ENCODE results near the gene EPB41L4A.
"Not testable (repeated sequence)": the region's sequence is repeated elsewhere in the genome, so short reads cannot be mapped to it uniquely, and the experiment has no call there.

The EPB41L4A gene

DNA sequence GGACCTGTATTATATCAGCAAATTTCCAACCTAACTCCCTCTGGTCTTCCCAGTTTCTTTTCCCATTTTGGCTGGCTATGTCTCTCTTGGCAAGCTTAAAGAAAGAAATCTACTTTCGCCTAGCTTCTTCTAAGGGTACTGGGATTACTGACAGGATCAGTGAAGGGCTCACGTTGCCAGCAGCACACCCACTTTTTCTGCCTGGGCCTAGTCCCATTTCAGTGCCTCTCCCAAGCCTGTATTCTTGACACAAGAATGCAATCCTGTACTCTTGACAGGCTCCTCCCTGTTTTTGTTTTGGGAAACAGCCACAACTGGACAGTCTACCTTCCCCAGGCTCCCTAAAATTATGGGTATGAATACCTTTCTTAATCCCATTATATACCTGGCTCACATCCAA, 170.5 kb downstream of the EPB41L4A start:
- DNase-seq = no peak

DNA sequence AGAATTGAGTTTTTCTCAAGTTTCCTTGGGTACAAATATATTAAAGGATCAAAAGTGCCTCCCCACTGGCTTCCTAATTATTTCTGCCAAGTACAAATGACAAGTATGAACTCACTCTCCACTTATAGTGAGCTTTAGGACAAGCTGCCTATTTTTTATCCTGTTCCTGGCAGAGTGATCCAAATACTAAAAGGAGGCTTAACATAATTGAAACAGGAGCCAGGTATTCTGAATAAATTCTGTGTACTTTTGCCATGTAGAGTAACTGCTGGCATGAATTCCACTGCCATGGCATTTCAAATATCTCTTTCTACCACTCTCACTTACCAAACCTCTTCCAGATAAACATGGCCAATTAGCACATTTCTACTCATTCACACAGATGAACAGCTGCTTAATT, 171.1 kb downstream of the EPB41L4A start:
- DNase-seq = no peak

DNA sequence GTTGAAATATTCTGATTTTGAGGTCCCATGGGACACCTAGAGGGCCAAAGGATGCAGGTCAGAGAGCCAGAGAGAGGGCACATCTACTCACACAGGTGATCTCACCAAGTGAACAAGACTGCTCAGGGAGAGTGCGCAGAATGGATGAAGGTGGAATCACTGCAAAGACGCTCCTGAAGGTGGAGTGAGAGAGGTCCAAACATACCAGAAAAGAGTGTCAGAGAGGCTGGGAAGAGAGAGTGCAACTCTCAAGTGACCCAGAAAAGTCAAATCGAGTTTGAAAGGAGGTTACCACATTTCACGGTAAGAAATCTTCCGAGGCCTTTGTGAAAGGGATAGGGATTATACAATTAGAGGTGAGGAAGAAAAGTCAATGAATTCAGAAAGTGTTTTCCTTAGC, 173.4 kb downstream of the EPB41L4A start:
- no peak for DNase-seq

DNA sequence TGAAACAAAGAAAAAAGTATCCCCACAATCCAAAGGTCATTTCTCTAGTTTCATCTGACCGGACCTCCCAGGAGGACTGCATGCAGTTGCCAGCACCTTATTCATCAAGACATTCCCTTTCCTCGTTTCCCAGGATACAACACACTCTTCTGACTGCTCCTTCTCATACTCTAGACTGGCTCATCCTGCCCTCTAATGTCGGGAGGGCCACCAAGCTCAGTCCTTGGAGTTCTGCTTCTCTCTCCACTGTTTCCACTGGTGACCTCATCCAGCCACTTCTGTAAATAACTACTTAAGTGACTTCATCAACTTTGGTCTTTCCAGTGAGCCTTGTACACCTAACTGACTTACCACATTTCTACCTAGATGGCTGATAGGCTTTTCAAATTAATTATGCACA, 179.1 kb downstream of the EPB41L4A start:
- DNase-seq = no peak

DNA sequence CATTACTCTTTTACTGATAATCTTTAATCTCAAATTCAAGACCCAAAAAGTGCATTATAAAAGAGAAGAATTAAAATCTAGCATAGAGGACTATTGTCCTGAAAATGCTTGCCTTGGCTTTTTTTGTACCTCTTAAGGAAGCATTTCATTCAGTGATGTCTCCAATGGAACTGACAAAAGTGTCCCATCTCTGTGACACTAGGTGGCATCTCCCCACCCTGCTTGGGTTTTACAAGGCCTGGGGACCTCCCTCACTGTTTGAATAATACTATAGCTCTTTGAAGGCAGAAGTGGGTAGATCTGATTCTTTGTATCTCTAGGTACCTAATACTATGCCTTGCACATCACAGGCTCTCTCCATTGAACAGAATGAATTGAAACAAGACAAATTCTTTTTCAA, 180.6 kb downstream of the EPB41L4A start:
- peak; percentile 34 for DNase-seq

DNA sequence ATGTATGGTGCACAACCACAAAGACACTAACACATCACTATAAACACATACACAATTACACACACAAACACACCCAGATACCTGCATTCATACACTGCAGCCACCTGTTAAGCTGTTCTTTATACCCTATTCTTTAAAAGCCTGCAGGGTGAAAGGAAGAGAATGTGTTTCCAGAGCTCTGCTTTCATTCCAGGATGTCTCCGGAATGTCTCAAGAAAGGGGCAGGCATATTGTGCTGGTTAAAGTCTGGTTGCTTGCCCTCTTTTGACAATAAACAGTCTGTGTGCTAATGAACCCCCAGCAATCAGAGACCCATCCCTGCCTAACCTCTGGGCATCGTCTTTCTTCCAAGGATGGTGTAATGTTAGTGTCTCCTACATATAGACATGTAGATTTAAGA, 181.6 kb downstream of the EPB41L4A start:
- DNase-seq = no peak

DNA sequence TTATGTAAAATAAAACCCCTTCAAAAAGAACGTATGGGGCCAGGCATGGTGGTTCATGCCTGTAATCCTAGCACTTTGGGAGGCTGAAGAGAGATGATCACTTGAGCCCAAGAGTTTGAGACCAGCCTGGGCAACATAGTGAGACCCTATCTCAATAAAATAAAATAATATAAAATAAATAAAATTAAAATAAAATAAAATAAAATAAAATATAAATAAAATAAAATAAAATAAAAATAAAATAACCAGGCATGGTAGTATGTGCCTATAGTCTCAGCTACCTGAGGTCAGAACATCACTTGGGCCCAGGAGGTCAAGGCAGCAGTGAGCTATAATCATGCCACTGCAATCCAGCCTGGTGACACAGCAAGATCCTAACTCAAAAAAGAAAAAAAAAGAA, 185.1 kb downstream of the EPB41L4A start:
- DNase-seq = no peak

DNA sequence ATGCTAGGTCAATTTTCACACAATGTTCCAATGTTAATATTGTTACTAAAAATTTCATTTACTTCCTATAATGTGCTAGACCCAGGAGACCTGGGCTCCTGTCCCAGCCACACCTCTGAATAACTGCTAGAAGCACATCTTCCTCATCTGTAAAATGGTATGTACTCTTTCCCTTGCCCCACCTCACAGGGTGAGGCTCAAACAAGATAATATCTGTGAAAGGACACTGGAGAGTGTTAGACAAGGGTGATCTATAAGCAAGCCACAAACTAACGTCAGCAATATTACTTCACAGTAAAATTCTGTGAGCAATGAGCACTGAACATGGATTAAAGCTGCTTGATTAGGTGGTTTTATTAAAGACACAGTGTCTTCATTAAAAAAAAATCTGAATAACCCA, 186.4 kb downstream of the EPB41L4A start:
- peak; percentile 19 for DNase-seq

DNA sequence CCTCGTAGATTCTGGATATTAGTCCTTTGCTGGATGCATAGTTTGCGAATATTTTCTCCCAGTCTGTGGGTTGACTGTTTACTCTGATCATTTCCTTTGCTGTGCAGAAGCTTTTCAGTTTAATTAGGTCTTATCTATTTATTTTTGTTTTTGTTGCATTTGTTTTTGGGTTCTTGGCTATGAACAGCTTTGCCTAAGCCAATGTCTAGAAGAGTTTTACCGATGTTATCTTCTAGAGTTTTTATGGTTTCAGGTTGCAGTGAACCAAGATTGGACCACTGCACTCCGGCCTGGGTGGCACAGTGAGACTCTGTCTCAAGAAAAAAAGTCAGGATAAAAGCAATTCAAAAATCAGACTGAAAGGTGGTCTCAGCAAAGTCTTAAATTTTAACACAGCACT, 188.5 kb downstream of the EPB41L4A start:
- DNase-seq = no peak

DNA sequence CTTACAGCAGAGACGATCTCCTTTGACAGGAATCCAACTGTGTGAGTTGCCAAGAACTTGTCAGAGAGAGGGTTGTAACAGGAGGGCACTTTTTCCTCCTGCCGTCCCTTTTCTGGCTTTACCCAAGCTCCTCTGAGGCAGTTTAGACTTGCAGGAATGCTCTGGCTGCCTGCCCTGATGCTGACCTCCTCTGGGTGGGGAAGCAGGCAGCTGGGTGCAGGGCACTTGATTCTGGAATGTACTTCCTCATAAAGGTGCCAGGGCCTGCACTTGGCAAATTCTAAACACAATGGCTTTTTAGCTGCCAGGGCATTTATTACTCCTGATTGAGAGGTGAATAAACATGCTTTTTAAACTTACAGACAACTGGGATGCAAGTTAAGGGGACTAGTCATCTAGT, 190.4 kb downstream of the EPB41L4A start:
- no peak for DNase-seq

DNA sequence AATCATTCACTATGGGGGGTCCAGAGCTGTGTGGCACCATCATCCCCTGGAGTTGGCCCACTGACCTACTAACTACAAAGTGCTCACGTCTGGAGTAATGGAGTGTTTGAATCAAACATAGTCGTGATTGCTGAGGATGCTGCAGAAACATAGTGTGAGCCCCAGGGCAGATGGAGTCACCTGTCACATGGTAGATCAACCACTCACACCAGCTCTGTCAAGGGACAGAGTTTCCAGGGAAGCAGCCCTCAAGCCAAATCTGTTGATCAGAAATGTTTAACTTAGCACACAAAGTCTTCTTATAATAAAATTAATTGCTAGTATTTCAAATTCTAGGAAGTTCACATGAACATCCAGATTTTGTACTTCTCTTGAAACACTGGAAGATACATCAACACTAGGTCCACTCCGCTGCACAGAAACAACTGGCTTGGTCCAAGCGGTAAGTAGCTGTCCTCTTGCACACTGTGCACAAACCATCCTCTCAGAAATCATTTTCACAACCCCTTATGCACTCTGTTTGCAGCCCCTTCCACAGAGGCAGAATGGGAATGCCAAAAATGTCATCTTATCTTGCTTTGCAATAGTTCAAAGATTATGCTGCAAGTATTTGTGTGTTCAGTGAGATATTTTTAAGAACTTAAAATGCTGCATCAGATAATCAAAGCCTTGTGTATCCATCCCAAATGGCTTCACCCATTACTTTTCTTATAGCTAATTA, 191.0 kb downstream of the EPB41L4A start:
- DNase-seq = no peak

DNA sequence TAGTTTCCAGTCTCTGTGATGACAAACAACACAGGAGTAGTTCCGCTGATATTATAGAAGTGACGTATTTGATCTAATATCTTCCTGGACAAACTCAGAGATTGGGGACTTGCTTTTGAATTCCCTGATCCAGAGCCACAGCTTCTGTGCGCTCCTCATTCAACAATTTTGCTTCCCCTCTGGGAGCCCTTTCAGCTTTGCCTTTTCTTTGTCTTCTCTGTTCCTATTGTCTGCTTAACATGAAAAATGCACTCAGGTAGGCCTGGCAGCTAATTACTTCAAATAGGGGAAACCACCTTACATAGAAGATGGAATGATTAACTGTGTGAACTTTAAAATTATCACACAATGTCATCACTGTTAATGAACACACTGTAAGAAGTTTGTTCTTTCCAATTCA, 192.9 kb downstream of the EPB41L4A start:
- no peak for DNase-seq

DNA sequence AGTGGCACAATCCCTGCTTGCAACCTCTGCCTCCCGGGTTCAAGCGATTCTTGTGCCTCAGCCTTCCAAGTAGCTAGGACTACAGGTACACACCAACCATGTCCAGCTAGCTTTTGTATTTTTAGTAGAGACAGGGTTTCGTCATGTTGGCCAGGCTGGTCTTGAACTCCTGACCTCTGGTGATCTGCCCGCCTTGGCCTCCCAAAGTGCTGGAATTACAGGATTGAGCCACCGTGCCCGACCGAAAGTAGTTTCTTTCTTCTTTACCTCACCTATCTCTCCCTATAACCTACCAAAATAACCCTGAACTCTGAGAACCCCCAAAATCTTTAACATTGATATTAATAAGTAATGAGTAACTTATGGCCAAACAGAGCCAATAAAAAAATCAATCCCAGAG, 196.1 kb downstream of the EPB41L4A start:
- not testable (repeated sequence) for DNase-seq

DNA sequence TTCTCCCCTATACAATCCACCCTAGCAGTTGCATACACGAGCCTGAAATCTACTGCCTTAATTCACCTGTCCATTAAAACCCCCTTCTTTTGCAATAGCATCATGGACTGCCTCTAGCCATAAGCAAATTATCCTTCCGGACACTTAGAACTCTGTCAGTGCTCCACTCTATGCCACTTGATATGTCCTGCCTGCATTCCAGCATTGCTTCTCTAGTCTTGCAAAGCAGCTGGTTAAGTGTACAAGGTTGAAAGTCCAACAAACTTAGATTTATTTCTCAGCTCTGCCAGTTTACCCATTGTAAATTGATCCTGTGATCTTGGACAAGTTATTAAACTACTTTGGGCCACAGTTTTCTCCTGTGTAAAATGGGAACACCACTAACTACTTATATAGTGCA, 197.9 kb downstream of the EPB41L4A start:
- DNase-seq = no peak

DNA sequence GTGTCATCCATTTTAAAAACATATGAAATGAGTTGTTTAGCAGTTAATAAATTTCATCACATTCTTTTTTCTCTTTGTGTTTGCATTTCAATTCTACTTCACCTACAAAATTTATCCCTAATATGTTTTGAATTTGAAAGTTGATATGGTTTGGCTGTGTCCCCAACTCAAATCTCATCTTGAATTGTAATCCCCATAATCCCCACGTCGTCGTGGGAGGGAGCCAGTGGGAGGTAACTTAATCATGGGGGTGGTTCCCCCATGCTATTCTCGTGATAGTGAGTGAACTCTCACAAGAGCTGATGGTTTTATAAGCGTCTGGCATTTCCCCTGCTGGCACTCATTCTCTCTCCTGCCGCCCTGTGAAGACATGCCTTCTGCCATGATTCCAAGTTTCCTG, 200.1 kb downstream of the EPB41L4A start:
- no peak for DNase-seq

DNA sequence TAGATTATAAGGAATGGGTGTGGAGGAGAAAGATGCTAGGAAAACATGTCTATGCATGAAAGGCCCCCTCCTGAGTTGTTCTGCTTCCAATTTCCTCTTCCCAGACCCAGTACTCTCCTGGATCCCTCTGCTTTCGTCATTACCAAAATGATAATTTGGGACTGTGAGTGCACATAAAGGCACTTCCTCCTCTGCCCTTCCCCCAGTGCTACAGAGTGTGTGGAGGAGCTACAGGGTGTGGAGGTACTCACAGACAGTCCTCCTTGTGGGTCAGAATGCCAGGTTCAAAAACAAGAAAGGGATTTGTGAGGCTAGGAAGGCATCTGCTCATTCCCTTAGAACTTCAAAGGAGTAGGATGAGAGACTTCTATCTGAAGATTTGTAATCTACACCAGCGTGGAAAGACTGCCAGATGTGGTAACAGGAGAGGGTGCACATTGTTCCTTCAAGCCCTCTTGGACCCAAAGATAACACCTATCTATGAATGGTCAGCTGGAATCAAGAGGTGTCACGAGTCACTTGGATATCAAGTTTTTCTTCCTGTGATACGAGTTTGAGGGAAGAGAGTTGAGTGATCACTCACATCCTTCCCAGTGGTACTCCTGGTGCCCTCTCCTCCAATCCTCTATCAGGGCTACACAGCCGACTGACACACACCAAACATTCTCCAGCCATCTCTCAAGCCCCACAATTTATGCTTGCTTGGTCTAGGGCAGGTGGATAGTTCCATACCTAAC, 201.1 kb downstream of the EPB41L4A start:
- DNase-seq = peak; percentile 58

DNA sequence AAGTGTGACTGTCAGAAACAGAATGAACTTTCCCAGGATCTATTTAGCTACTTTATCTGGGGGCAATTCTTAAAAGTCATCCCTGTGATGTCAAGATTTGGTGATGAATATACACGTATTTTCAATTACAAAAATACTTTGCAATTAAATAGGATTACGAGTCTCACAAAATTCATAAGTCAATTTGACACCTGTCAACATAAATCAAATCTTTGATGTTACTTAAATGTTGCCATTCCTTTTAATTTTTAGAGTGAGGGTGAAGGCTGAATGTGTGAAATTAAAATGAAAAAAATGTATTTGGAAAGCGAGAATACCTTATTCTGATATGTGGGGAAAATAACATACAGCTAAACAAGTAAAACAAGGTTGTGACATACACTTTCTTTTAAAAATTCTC, 202.9 kb downstream of the EPB41L4A start:
- DNase-seq = no peak

DNA sequence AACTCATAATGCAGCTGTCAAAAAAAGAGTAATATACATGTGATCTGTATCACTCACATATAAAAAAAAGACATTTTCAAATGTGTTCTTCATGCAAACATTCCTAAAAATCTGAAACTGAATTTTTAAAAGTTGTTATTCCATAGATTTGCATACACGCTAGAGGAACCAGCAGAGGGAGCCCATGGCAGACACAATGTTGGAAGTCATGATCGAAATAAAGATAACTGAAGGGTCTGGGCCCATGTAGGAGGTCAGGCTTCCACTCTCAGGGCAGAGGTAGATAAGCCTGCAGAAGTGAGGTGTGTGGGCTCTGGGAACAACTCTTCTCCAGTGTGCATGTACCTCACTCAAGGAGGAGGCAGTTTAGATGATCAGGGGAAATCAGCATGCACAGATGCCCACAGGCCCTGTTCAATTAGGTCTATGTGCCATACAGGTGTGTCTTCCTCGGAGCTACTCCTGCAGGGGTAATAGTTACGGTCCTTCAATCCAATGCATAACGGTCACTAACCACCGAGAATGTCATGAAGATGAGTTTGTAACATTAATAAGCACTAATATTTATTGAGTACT, 208.6 kb downstream of the EPB41L4A start:
- peak; percentile 60 for DNase-seq

DNA sequence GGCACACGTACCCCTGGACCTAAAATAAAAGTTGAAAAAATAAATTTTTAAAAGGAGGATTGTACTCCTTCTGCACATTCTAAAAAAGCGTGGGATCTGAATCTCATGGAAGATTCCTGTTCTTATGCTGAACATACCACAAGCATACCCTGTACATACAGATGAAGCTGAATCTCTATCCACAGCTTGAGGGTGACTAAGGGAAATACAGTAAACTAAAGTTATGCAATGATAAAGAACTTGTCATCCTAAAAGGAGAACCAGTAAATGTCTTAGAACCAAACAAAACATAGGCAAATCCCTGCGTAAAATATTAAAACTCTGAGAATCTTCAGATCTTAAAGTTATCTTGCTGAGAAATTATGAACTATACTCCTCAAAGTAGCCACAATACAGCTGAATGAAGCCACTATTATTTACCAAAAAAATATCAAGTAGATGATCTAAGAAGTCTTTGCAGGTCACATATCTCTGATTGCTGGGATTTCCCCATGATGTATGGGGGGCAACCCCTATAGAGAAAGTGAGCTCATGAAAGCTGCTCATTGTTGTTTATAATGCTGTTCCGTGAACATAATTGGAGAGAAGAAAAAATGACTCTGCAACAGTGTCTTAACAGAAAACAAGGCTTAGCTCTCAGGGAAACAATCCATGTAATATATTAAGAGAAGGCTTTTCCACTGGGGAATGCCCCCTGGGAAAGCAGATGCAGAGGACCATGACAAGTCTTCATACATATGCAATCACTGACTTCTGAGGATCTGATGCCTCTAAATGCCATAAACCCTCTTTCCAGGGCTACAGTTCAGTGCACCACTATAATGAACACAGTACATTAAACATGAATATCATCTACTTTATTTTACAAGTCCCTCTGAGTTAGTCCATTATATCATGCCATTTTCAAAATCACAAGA, 210.1 kb downstream of the EPB41L4A start:
- peak; percentile 36 for DNase-seq

DNA sequence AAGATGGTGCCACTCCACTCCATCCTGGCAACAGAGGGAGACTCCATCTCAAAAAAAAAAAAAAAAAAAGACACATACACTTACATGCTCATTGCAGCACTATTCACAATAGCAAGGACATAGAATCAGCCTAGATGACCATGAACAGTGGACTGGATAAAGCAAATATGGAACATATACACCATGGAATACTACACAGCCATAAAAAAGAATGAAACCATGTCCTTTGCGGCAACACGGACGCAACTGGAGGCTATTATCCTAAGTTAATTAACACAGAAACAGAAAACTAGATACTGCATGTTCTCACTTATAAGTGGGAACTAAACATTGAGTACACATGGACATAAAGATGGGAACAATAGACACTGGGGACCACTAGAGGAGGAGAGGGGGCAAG, 210.9 kb downstream of the EPB41L4A start:
- DNase-seq = not testable (repeated sequence)

DNA sequence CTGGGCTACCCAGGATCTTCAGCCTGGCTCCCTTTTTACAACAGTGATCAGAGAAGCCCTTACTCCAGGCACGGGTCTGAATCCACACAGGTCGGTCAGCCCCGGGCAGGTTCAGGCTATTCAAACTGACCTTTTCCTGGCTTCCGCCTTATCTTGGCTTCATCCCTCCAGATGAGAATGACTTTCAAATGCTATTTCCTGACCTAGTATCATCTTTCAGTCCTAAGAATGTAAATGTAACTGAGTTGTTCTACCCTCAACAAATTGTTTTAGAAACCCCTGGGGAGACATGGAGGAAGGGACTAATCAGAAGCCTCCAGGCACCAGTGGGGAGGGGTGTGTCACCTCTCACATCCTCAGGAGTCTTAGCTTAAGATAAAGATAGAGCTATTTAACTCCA, 213.2 kb downstream of the EPB41L4A start:
- DNase-seq = peak; percentile 56

DNA sequence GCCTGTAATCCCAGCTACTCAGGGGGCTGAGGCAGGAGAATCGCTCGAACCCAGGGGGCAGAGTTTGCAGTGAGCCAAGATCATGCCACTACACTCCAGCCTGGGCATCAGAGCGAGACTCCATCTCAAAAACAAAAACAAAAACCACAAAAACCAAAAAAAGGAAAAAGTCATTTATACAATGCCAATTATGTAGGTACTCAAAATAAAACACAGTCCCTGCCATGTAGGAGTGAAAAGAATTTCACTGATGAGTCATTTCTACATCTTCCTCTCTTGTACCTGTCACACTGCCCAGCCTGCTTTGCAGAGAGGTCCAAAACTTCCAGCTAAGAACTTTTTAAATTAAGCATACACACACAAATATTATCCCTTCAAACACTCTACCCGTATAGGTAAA, 215.8 kb downstream of the EPB41L4A start:
- no peak for DNase-seq

DNA sequence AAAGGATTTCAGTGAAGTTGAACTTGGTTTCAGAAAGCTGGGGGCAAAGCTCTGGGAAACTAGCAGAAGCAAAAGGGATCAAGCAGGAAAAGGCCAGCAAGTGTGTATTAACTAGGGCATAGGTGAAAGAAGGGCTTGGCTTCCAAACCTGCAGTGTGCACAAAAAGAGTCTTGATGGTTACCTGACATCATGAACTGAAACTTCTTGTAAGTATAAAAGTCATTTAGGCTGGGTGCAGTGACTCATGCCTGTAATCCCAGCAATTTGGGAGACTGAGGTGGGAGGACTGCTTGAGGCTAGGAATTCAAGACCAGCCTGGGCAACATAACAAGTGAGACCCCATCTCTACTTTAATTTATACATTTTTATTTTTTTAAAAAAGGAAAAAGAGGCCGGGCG, 216.4 kb downstream of the EPB41L4A start:
- no peak for DNase-seq
